Endometrium (tissue), 2 donors: ENCODE measurements around the gene CLEC2L.
"Not testable (repeated sequence)": the region's sequence is repeated elsewhere in the genome, so short reads cannot be mapped to it uniquely, and the experiment has no call there.

ENCODE experiments used
- FAIRE-seq: peaks from 2 replicates; lab custom pipeline; 2012; peaks lifted over from hg19 to GRCh38; lab: Jason Lieb, UNC
- donor health status: control.
- donor health status: control.

The CLEC2L gene

GRCh38 chr7:139523968-139524815, 707 bp downstream of the CLEC2L start:
- no peak for FAIRE-seq

GRCh38 chr7:139525239-139525638, 1.8 kb downstream of the CLEC2L start:
- no peak for FAIRE-seq

- no peak for FAIRE-seq
Observed at GRCh38 chr7:139525750-139526149, 2.3 kb downstream of the CLEC2L start.

GRCh38 chr7:139526578-139527544, 3.4 kb downstream of the CLEC2L start:
- no peak for FAIRE-seq

- FAIRE-seq, result no peak
Observed at GRCh38 chr7:139531094-139531493, 7.6 kb downstream of the CLEC2L start.

- FAIRE-seq, result no peak
Observed at GRCh38 chr7:139532636-139533155, 9.2 kb downstream of the CLEC2L start.

GRCh38 chr7:139534096-139534495, 10.6 kb downstream of the CLEC2L start:
- FAIRE-seq, result no peak

GRCh38 chr7:139534966-139535651, 11.6 kb downstream of the CLEC2L start:
- no peak for FAIRE-seq

GRCh38 chr7:139536152-139536551, 12.7 kb downstream of the CLEC2L start:
- no peak for FAIRE-seq

- no peak for FAIRE-seq
Observed at GRCh38 chr7:139538881-139539635, 15.6 kb downstream of the CLEC2L start.

- FAIRE-seq, result no peak
Observed at GRCh38 chr7:139540203-139540602, 16.7 kb downstream of the CLEC2L start.

GRCh38 chr7:139541600-139542307, 18.3 kb downstream of the CLEC2L start:
- FAIRE-seq, result no peak

GRCh38 chr7:139542308-139543151, 19.0 kb downstream of the CLEC2L start:
- no peak for FAIRE-seq

- no peak for FAIRE-seq
Observed at GRCh38 chr7:139543801-139544603, 20.5 kb downstream of the CLEC2L start.

- FAIRE-seq, result no peak
Observed at GRCh38 chr7:139544645-139545044, 21.2 kb downstream of the CLEC2L start.

- FAIRE-seq, result no peak
Observed at GRCh38 chr7:139548302-139549028, 25.0 kb downstream of the CLEC2L start.

- FAIRE-seq, result not testable (repeated sequence)
Observed at GRCh38 chr7:139553991-139554700, 30.7 kb downstream of the CLEC2L start.
